Endothelial cell of umbilical vein (primary cell): ENCODE results near the gene HPSE2. TPM values are rescaled to one million over a fixed set of nuclear protein-coding genes. Genes with fewer than 3 reads are reported as not detected.

Source experiments
- BruUV-seq: library from RNA; stranded (reverse); fragments of 400-500 nt; replicated peaks from 2 replicates; lab custom pipeline; 2021; lab: Mats Ljungman, UMichigan
- CTCF ChIA-PET: fragments of 300-600, 350-600 bp; sonication (Branson Sonifier 250); formaldehyde crosslinking; loops from one replicate; lab custom pipeline; 2021; ENCODE audit warnings: antibody characterized with exemption, inconsistent platforms; lab: Charles Lee
- POLR2A ChIA-PET: fragments of 300-600, 350-600 bp; sonication (Branson Sonifier 250); formaldehyde crosslinking; loops from one replicate; lab custom pipeline; 2021; ENCODE audit warnings: antibody characterized with exemption, inconsistent platforms; lab: Charles Lee
- DNase-seq: peaks from one replicate; pipeline ENCODE4 v3.0.0-alpha.2; 2011; ENCODE audit warnings: low read depth, low spot score
- FAIRE-seq: peaks from 2 replicates; lab custom pipeline; 2011; peaks lifted over from hg19 to GRCh38; lab: Jason Lieb, UNC
- H2AFZ ChIP-seq: 2 replicates; pipeline ENCODE4 v1.6.0; 2012; ENCODE audit warnings: low read depth, low read length, control low read depth, inconsistent platforms
- H3K27ac ChIP-seq: 2 replicates; pipeline ENCODE4 v1.5.1; 2011; ENCODE audit warnings: low read depth, mild to moderate bottlenecking, control low read depth, low read length, moderate library complexity; ENCODE audit not compliant: insufficient read depth
- H3K27me3 ChIP-seq, 2 experiments: 2 replicates each; pipeline versions ENCODE4 v1.6.0 to v1.6.1; 2011; ENCODE audit warnings: low read length in 2 of 2, mixed read lengths in 1 of 2; ENCODE audit not compliant: control insufficient read depth in 2 of 2, insufficient read depth in 2 of 2
- H3K36me3 ChIP-seq, 2 experiments: 2 replicates in 1 of 2; 3 replicates in 1 of 2; pipeline ENCODE4 v1.5.1; 2011; ENCODE audit warnings: low read length in 2 of 2, mild to moderate bottlenecking in 1 of 2, moderate library complexity in 1 of 2; ENCODE audit not compliant: control insufficient read depth in 2 of 2, insufficient read depth in 2 of 2; ENCODE audit errors: extremely low read depth in 1 of 2
- H3K4me1 ChIP-seq: 3 replicates; pipeline ENCODE4 v1.5.1; 2011; ENCODE audit warnings: mild to moderate bottlenecking, low read length; ENCODE audit not compliant: control insufficient read depth, insufficient read depth; ENCODE audit errors: extremely low read depth
- H3K4me2 ChIP-seq: 2 replicates; pipeline ENCODE4 v1.6.1; 2011; ENCODE audit warnings: low read length, control low read depth, mixed read lengths; ENCODE audit not compliant: insufficient read depth
- H3K4me3 ChIP-seq, 3 experiments: fragments of 200-600 bp in 1 of 3; sonication (generic), shearing (Covaris generic) in 1 of 3; replicated peaks in 1 of 3; 2 replicates each; pipeline ENCODE4 v1.5.1; 2011 to 2016; ENCODE audit warnings: control low read depth in 3 of 3, low read length in 3 of 3, mild to moderate bottlenecking in 2 of 3, inconsistent platforms in 1 of 3, low read depth in 1 of 3, moderate library complexity in 1 of 3; ENCODE audit not compliant: insufficient read depth in 1 of 3
- H3K79me2 ChIP-seq: 2 replicates; pipeline ENCODE4 v1.6.0; 2012; ENCODE audit warnings: low read length, inconsistent platforms; ENCODE audit not compliant: control insufficient read depth, insufficient read depth
- H3K9ac ChIP-seq: replicated peaks from 2 replicates; pipeline ENCODE3; 2011; ENCODE audit warnings: low read length, control low read depth; ENCODE audit not compliant: insufficient read depth; ENCODE audit errors: extremely low read depth
- H3K9me1 ChIP-seq: replicated peaks from 3 replicates; pipeline ENCODE4 v1.6.0; 2011; ENCODE audit warnings: mild to moderate bottlenecking, low read length; ENCODE audit not compliant: control insufficient read depth, insufficient read depth; ENCODE audit errors: extremely low read depth
- H3K9me3 ChIP-seq: replicated peaks from 2 replicates; pipeline ENCODE4 v1.5.1; 2012; ENCODE audit warnings: low read length, inconsistent platforms; ENCODE audit not compliant: control insufficient read depth, insufficient read depth
- H4K20me1 ChIP-seq: replicated peaks from 2 replicates; pipeline ENCODE3; 2011; ENCODE audit warnings: mild to moderate bottlenecking, low read length; ENCODE audit not compliant: control insufficient read depth, insufficient read depth; ENCODE audit errors: extremely low read depth
- CTCF ChIP-seq, 2 donors: IDR thresholded peaks; 1 replicate in 1 of 2; 2 replicates in 1 of 2; pipeline ENCODE4 v1.5.1; 2011; ENCODE audit warnings: low read length in 2 of 2, mild to moderate bottlenecking in 2 of 2, moderate library complexity in 2 of 2, control low read depth in 1 of 2, inconsistent platforms in 1 of 2, low read depth in 1 of 2; ENCODE audit not compliant: insufficient read depth in 1 of 2; ENCODE audit errors: extremely low read depth in 1 of 2
- EZH2 ChIP-seq: IDR thresholded peaks from 2 replicates; pipeline ENCODE4 v1.6.1; 2012; ENCODE audit warnings: borderline replicate concordance, low read depth, mild to moderate bottlenecking, moderate library complexity, low read length, inconsistent platforms; ENCODE audit not compliant: severe bottlenecking
- GATA2 ChIP-seq: IDR thresholded peaks from 2 replicates; pipeline ENCODE4 v1.7.0; 2011; ENCODE audit warnings: low read depth, mild to moderate bottlenecking, moderate library complexity, mixed read lengths, low read length; ENCODE audit not compliant: insufficient read length, insufficient read depth
- JUN ChIP-seq: IDR thresholded peaks from 2 replicates; pipeline ENCODE4 v1.6.1; 2011; ENCODE audit warnings: borderline replicate concordance, low read depth; ENCODE audit not compliant: insufficient read length, insufficient read depth
- MAX ChIP-seq: IDR thresholded peaks from 2 replicates; pipeline ENCODE4 v1.6.1; 2011; ENCODE audit not compliant: insufficient read depth, insufficient read length
- MYC ChIP-seq: IDR thresholded peaks from one replicate; pipeline ENCODE4 v1.6.1; 2011; ENCODE audit warnings: mild to moderate bottlenecking, low read depth, low read length
- POLR2A ChIP-seq: IDR thresholded peaks from 2 replicates; pipeline ENCODE4 v1.6.1; 2012; ENCODE audit warnings: low read depth, mild to moderate bottlenecking, control low read depth, low read length
- POLR2AphosphoS5 ChIP-seq: IDR thresholded peaks from 2 replicates; pipeline ENCODE4 v1.6.1; 2012; ENCODE audit warnings: low read depth, mild to moderate bottlenecking, control low read depth, low read length, moderate library complexity; ENCODE audit not compliant: insufficient read depth
- dilution Hi-C: fragments of 300-500 bp; cut with MboI; formaldehyde crosslinking; loops from one replicate; pipeline ENCODE4 v1.15.0; 2019; ENCODE audit warnings: low sequenced_read_pairs; ENCODE audit not compliant: extremely low pct_ligation_motif_present
- intact Hi-C: fragments of 100-400 bp; cut with micrococcal nuclease; formaldehyde crosslinking; loops from one replicate; pipeline ENCODE4 v1.10.0; 2022
- polyA plus RNA-seq, 4 experiments: library from polyadenylated mRNA; depleted of rRNA in 3 of 4; stranded (reverse) in 3 of 4; unstranded in 1 of 4; fragments of >200 nt; gene quantifications; 2 replicates each; pipeline versions ENCODE4 v1.2.1 to v1.2.3, GENCODE V29; 2011 to 2012; ENCODE audit warnings: missing spikeins in 1 of 4
- total RNA-seq: library from RNA; stranded (reverse); gene quantifications from 2 replicates; pipeline ENCODE4 v1.2.3, GENCODE V29; 2021

Gene HPSE2
- total and polyA plus RNA-seq, 2 donors (not counting 3 experiments of a cell fraction or from before 2014, with no cell fraction given) = not detected

DNA sequence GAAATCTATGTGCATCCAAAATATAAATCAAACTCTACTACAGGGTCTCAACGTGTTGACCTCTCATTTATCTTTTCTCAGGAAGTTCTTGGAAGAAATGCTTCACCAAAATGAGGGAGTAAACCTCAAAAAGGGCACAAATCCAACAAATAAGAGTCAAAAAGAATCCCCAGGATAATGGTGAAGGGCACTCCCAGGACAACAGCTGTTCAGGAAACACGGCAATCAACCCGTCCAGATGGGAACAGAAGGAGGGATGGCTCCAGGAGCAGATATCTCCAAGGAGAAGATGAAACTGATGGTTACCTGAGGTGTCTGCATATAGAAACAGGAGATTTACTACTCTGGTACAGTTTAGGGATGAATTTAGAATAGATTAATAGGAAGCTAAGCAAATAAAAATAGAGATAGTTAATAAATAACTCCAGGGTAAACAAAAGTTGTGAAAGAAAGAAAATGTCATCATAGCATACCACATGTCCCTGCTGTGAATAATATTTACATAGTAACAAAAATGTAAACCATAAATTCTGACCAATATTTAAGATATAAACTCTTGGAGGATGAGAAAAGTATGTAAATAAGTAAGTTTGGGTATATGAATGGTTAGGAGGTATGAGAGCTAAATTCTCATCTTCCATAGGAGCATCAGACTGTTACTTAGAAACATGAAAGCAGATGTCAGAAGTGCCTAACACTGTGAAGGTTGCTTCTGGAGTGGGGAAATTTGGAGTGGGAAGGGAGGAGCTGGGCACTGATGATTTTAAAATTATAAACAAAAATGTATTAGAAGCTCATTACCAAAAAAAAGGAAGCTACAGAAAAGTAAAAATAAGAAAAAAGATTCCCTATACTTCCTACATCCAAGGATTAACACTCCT lies 551.4 kb downstream of the HPSE2 start:
- FAIRE-seq = no peak

More for the DNA sequence above, 551.4 kb downstream of the HPSE2 start:
- H3K27me3 ChIP-seq = no peaks in the 10 kb centered on the region
- POLR2A ChIA-PET = no interaction called here
- DNase-seq = no peak
- no peak overlapping the region for H3K27ac ChIP-seq
- no peak overlapping the region for H3K4me3 ChIP-seq
- no peaks in the 10 kb centered on the region for H3K9me3 ChIP-seq
- H3K9me1 ChIP-seq = no peaks in the 10 kb centered on the region
- H3K4me1 ChIP-seq = no peaks in the 10 kb centered on the region
- no peak overlapping the region for H3K4me2 ChIP-seq
- no peaks in the 10 kb centered on the region for H3K36me3 ChIP-seq
- no peak overlapping the region for H3K9ac ChIP-seq
- TF ChIP-seq CTCF (IDR thresholded peaks at IDR 0.05; ENCODE audit: extremely low read depth in 1 of 2, insufficient read depth in 1 of 2, low read depth in 1 of 2, low read length in 2 of 2) (no peak), POLR2AphosphoS5 (no peak), EZH2 (no peak), MAX (no peak), MYC (no peak), POLR2A (no peak), GATA2 (no peak), JUN (no peak)
- no peaks in the 10 kb centered on the region for H3K79me2 ChIP-seq
- dilution Hi-C loops = no loop called here
- CTCF ChIA-PET = no interaction called here
- no peaks in the 10 kb centered on the region for H4K20me1 ChIP-seq
- H2AFZ ChIP-seq = no peak overlapping the region
- no TSS peak for BruUV-seq
- intact Hi-C loops = no loop called here
